ENCODE results near the gene ABHD11. TPM values are rescaled to one million over a fixed set of nuclear protein-coding genes. Genes with fewer than 3 reads are reported as not detected.

Gene ABHD11
- total and polyA plus RNA-seq, 9 of the 15 experiments (the other 6 are each of a cell fraction or from before 2014, with no cell fraction given) = 7.7 to 44.2 (median 18.9) TPM

GRCh38 chr7:73738612-73739386 lies at the start of gene ABHD11 (continued):
- TF ChIP-seq TRIM28 (IDR thresholded peaks at IDR 0.05) (no peak), ZNF695 (CRISPR knock-in tag; IDR thresholded peaks at IDR 0.05) (peak; percentile 49; the same call in 1 of the 2 replicates), ZNF253 (CRISPR knock-in tag; conservative IDR thresholded peaks at IDR 0.05) (no peak), E2F4 (CRISPR knock-in tag; IDR thresholded peaks at IDR 0.05; ENCODE audit: low read depth) (peak; percentile 74; the same call in 1 of the 2 replicates), ZNF224 (CRISPR knock-in tag; IDR thresholded peaks at IDR 0.05) (no peak), THRAP3 (IDR thresholded peaks at IDR 0.05; ENCODE audit: borderline replicate concordance) (no peak), ATF2 (CRISPR knock-in tag; IDR thresholded peaks at IDR 0.05) (peak; percentile 92), PTTG1 (tag; IDR thresholded peaks at IDR 0.05; ENCODE audit: low read depth) (no peak), KLF10 (CRISPR knock-in tag; IDR thresholded peaks at IDR 0.05) (no peak), TRIM24 (IDR thresholded peaks at IDR 0.05) (no peak; a peak in 1 of 4 replicates), L3MBTL2 (IDR thresholded peaks at IDR 0.05) (peak; percentile 88), CBFA2T3 (IDR thresholded peaks at IDR 0.05) (peak; percentile 30; the same call in 1 of the 2 replicates), CHAMP1 (IDR thresholded peaks at IDR 0.05) (no peak), FIP1L1 (IDR thresholded peaks at IDR 0.05; ENCODE audit: low read depth, low read length, poor library complexity, severe bottlenecking) (peak; percentile 53), NCOA2 (IDR thresholded peaks at IDR 0.05; ENCODE audit: partially characterized antibody in 2 of 2) (no peak), TARDBP (IDR thresholded peaks at IDR 0.05) (no peak), DPF2 (IDR thresholded peaks at IDR 0.05) (no peak; the same call in 1 of the 2 replicates)
- TF ChIP-seq, protein P1, sequence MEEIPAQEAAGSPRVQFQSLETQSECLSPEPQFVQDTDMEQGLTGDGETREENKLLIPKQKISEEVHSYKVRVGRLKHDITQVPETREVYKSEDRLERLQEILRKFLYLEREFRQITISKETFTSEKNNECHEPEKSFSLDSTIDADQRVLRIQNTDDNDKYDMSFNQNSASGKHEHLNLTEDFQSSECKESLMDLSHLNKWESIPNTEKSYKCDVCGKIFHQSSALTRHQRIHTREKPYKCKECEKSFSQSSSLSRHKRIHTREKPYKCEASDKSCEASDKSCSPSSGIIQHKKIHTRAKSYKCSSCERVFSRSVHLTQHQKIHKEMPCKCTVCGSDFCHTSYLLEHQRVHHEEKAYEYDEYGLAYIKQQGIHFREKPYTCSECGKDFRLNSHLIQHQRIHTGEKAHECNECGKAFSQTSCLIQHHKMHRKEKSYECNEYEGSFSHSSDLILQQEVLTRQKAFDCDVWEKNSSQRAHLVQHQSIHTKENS (CRISPR knock-in tag; IDR thresholded peaks at IDR 0.05) = no peak
- TF ChIP-seq, protein P2, sequence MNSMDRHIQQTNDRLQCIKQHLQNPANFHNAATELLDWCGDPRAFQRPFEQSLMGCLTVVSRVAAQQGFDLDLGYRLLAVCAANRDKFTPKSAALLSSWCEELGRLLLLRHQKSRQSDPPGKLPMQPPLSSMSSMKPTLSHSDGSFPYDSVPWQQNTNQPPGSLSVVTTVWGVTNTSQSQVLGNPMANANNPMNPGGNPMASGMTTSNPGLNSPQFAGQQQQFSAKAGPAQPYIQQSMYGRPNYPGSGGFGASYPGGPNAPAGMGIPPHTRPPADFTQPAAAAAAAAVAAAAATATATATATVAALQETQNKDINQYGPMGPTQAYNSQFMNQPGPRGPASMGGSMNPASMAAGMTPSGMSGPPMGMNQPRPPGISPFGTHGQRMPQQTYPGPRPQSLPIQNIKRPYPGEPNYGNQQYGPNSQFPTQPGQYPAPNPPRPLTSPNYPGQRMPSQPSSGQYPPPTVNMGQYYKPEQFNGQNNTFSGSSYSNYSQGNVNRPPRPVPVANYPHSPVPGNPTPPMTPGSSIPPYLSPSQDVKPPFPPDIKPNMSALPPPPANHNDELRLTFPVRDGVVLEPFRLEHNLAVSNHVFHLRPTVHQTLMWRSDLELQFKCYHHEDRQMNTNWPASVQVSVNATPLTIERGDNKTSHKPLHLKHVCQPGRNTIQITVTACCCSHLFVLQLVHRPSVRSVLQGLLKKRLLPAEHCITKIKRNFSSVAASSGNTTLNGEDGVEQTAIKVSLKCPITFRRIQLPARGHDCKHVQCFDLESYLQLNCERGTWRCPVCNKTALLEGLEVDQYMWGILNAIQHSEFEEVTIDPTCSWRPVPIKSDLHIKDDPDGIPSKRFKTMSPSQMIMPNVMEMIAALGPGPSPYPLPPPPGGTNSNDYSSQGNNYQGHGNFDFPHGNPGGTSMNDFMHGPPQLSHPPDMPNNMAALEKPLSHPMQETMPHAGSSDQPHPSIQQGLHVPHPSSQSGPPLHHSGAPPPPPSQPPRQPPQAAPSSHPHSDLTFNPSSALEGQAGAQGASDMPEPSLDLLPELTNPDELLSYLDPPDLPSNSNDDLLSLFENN (IDR thresholded peaks at IDR 0.05; ENCODE audit: low read depth in 2 of 2, low read length in 2 of 2) = 0 out of 4 replicates have a peak, but pooled peaks of 1 of the 2 experiments have one; percentile 36

Measured in K562 (cell line).